B cell (primary cell): ENCODE results near the gene COLQ. TPM values are rescaled to one million over a fixed set of nuclear protein-coding genes. Genes with fewer than 3 reads are reported as not detected.

Experiments
- ATAC-seq: fragments of 200-7000 bp; cut with Tn5 transposase; one replicate; pipeline ENCODE4 v1.10.0; 2021; ENCODE audit warnings: low read depth, mild to moderate bottlenecking, moderate number of reproducible peaks, moderate library complexity
- CTCF ChIA-PET: fragments of 350-600 bp; sonication (Branson Sonifier 250); formaldehyde crosslinking; loops from one replicate; lab custom pipeline; 2021; ENCODE audit warnings: antibody characterized with exemption, inconsistent platforms; lab: Charles Lee
- POLR2A ChIA-PET: fragments of 350-600 bp; sonication (Branson Sonifier 250); formaldehyde crosslinking; loops from one replicate; lab custom pipeline; 2021; ENCODE audit warnings: antibody characterized with exemption; lab: Charles Lee
- DNase-seq: peaks from one replicate; pipeline ENCODE4 v3.0.0; 2013
- H2AFZ ChIP-seq: 2 replicates; pipeline ENCODE4 v1.6.1; 2012; ENCODE audit warnings: mild to moderate bottlenecking, low read depth, low read length; ENCODE audit not compliant: insufficient read depth, poor library complexity, severe bottlenecking
- H3K27ac ChIP-seq, 2 donors: 1 replicate in 1 of 2; 2 replicates in 1 of 2; pipeline ENCODE4 v1.5.1; 2012 to 2013; ENCODE audit warnings: low read length in 2 of 2, mild to moderate bottlenecking in 2 of 2, moderate library complexity in 1 of 2
- H3K27me3 ChIP-seq, 4 experiments: fragments of 200-600 bp in 1 of 4; sonication (generic) in 1 of 4; replicated peaks in 1 of 4; 1 replicate in 2 of 4; 2 replicates in 2 of 4; pipeline versions ENCODE4 v1.6.1 to v1.7.0; 2013 to 2016; ENCODE audit warnings: low read length in 3 of 4, mild to moderate bottlenecking in 2 of 4, mixed read lengths in 1 of 4, moderate library complexity in 1 of 4; ENCODE audit not compliant: insufficient read depth in 4 of 4, control insufficient read depth in 3 of 4; ENCODE audit errors: control extremely low read depth in 1 of 4
- H3K36me3 ChIP-seq, 2 experiments: replicated peaks in 1 of 2; 1 replicate in 1 of 2; 2 replicates in 1 of 2; pipeline versions ENCODE4 v1.6.1 to v1.7.1; 2013; ENCODE audit warnings: low read length in 1 of 2; ENCODE audit not compliant: insufficient read depth in 2 of 2, control insufficient read depth in 1 of 2; ENCODE audit errors: control extremely low read depth in 1 of 2, extremely low read depth in 1 of 2
- H3K4me1 ChIP-seq, 2 donors: fragments of 200-600 bp in 1 of 2; sonication (generic) in 1 of 2; 1 replicate in 1 of 2; 2 replicates in 1 of 2; pipeline versions ENCODE4 v1.5.1 to v1.6.1; 2013 to 2017; ENCODE audit warnings: low read length in 2 of 2; ENCODE audit not compliant: control insufficient read depth in 2 of 2, insufficient read depth in 2 of 2
- H3K4me2 ChIP-seq: replicated peaks from 2 replicates; pipeline ENCODE3; 2012; ENCODE audit warnings: mild to moderate bottlenecking, low read depth, low read length; ENCODE audit not compliant: poor library complexity, severe bottlenecking
- H3K4me3 ChIP-seq, 5 experiments: fragments of 200-600 bp in 1 of 5; sonication (generic) in 1 of 5; 1 replicate in 3 of 5; 2 replicates in 2 of 5; pipeline versions ENCODE4 v1.5.1 to v1.7.0; 2011 to 2016; ENCODE audit warnings: low read length in 4 of 5, mild to moderate bottlenecking in 4 of 5, low read depth in 2 of 5, control low read depth in 1 of 5, moderate library complexity in 1 of 5; ENCODE audit not compliant: insufficient read depth in 1 of 5; ENCODE audit errors: control extremely low read depth in 1 of 5, extremely low read depth in 1 of 5
- H3K79me2 ChIP-seq: fragments of 200-600 bp; sonication (generic); one replicate; pipeline ENCODE4 v1.6.0; 2016; ENCODE audit warnings: low read length; ENCODE audit not compliant: control insufficient read depth, insufficient read depth
- H3K9ac ChIP-seq: fragments of 200-600 bp; sonication (generic); 2 replicates; pipeline ENCODE4 v1.6.1; 2017; ENCODE audit warnings: mild to moderate bottlenecking, low read length, moderate library complexity
- H3K9me3 ChIP-seq, 3 donors: one replicate each; pipeline versions ENCODE4 v1.6.1 to v1.7.1; 2013; ENCODE audit warnings: low read length in 2 of 3; ENCODE audit not compliant: control insufficient read depth in 2 of 3, insufficient read depth in 1 of 3; ENCODE audit errors: control extremely low read depth in 1 of 3
- H4K20me1 ChIP-seq: 2 replicates; pipeline ENCODE4 v1.6.0; 2012; ENCODE audit warnings: mild to moderate bottlenecking, low read length; ENCODE audit not compliant: insufficient read depth, control insufficient read depth, poor library complexity, severe bottlenecking
- H3K27ac Mint-ChIP-seq: one replicate; pipeline ENCODE4 v1.8.0; 2021; ENCODE audit warnings: mixed read lengths
- H3K27me3 Mint-ChIP-seq: one replicate; pipeline ENCODE4 v1.8.0; 2021; ENCODE audit warnings: mixed read lengths
- H3K4me1 Mint-ChIP-seq: one replicate; pipeline ENCODE4 v1.8.0; 2021; ENCODE audit warnings: mixed read lengths
- H3K4me3 Mint-ChIP-seq: one replicate; pipeline ENCODE4 v1.8.0; 2021; ENCODE audit warnings: mixed read lengths
- H3K9me3 Mint-ChIP-seq: one replicate; pipeline ENCODE4 v1.8.0; 2022; ENCODE audit warnings: mixed read lengths; ENCODE audit not compliant: insufficient read depth
- CTCF ChIP-seq: fragments of 200-600 bp; IDR thresholded peaks from one replicate; pipeline ENCODE4 v1.8.0; 2022; ENCODE audit warnings: antibody characterized with exemption, mild to moderate bottlenecking
- EZH2 ChIP-seq: IDR thresholded peaks from 2 replicates; pipeline ENCODE4 v1.6.1; 2012; ENCODE audit warnings: borderline replicate concordance, low read depth, mild to moderate bottlenecking, moderate library complexity, low read length; ENCODE audit not compliant: insufficient read depth, poor library complexity, severe bottlenecking
- WGBS: methylation state at CpG from one replicate; pipeline ENCODE4 v1.1.5; 2013; ENCODE audit warnings: missing lambda C conversion rate; ENCODE audit not compliant: insufficient coverage; 5-methylcytosine and 5-hydroxymethylcytosine counted together
- intact Hi-C: fragments of 100-400 bp; cut with micrococcal nuclease; formaldehyde crosslinking; loops from one replicate; pipeline ENCODE4 v1.10.0; 2022
- polyA plus RNA-seq: library from polyadenylated mRNA; depleted of rRNA; stranded (reverse); fragments of >200 nt; gene quantifications from 2 replicates; pipeline ENCODE4 v1.2.3, GENCODE V29; 2012
- total RNA-seq, 2 donors: library from RNA; stranded (reverse); fragments of 120-200 nt in 1 of 2; gene quantifications; 1 replicate in 1 of 2; 2 replicates in 1 of 2; pipeline versions ENCODE4 v1.2.3 to v1.2.4, GENCODE V29; 2013 to 2022

The COLQ gene
- total and polyA plus RNA-seq, 2 donors (not counting 1 experiment from before 2014, with no cell fraction given), result 1.9 to 2.5 TPM

GRCh38 chr3:15453501-15453900, 68.0 kb downstream of the COLQ start:
- 88% methylated on average over 1 of the region's 8 CpGs for WGBS
- no peak for ATAC-seq
- POLR2A ChIA-PET, result no interaction called here

GRCh38 chr3:15452961-15453360, 68.5 kb downstream of the COLQ start:
- H3K27me3 Mint-ChIP-seq, result no peaks in the 10 kb centered on the region
- H3K4me3 ChIP-seq, result no peak overlapping the region
- H3K27me3 ChIP-seq, result no peaks in the 10 kb centered on the region
- 96% methylated on average over 3 of the region's 5 CpGs for WGBS
- no peaks in the 10 kb centered on the region for H4K20me1 ChIP-seq
- no peak overlapping the region for H3K4me2 ChIP-seq
- no peak overlapping the region for H3K27ac ChIP-seq
- H3K36me3 ChIP-seq, result no peaks in the 10 kb centered on the region
- no peaks in the 10 kb centered on the region for H3K4me1 Mint-ChIP-seq
- H3K4me3 Mint-ChIP-seq, result no peak overlapping the region
- H3K9ac ChIP-seq, result no peak overlapping the region
- no peak for TF ChIP-seq EZH2
- TF ChIP-seq CTCF, result no peak
- H3K9me3 Mint-ChIP-seq, result no peaks in the 10 kb centered on the region
- intact Hi-C loops, result no loop called here
- H2AFZ ChIP-seq, result no peak overlapping the region
- H3K9me3 ChIP-seq, result no peaks in the 10 kb centered on the region
- POLR2A ChIA-PET, result no interaction called here
- CTCF ChIA-PET, result no interaction called here
- H3K79me2 ChIP-seq, result no peaks in the 10 kb centered on the region
- no peak for DNase-seq
- H3K27ac Mint-ChIP-seq, result no peak overlapping the region
- H3K4me1 ChIP-seq, result no peaks in the 10 kb centered on the region
- ATAC-seq, result no peak

More at GRCh38 chr3:15453501-15453900, 68.0 kb downstream of the COLQ start:
- Histone ChIP-seq H3K36me3 (no peaks in the 10 kb centered on the region), H3K4me2 (no peak overlapping the region), H3K27me3 (no peaks in the 10 kb centered on the region), H3K4me1 (no peaks in the 10 kb centered on the region), H4K20me1 (no peaks in the 10 kb centered on the region), H3K9me3 (no peaks in the 10 kb centered on the region), H3K79me2 (no peaks in the 10 kb centered on the region), H3K27ac (no peak overlapping the region), H3K4me3 (no peak overlapping the region), H2AFZ (no peak overlapping the region), H3K9ac (no peak overlapping the region)
- no peaks in the 10 kb centered on the region for H3K27me3 Mint-ChIP-seq
- no peak for DNase-seq
- H3K4me3 Mint-ChIP-seq, result no peak overlapping the region
- no peaks in the 10 kb centered on the region for H3K4me1 Mint-ChIP-seq
- TF ChIP-seq CTCF (no peak), EZH2 (no peak)
- intact Hi-C loops, result no loop called here
- no peaks in the 10 kb centered on the region for H3K9me3 Mint-ChIP-seq
- H3K27ac Mint-ChIP-seq, result no peak overlapping the region
- CTCF ChIA-PET, result no interaction called here
